HG02763 (cell line): ENCODE results near the gene RAPSN.

ENCODE experiments used
- ATAC-seq: cut with Tn5 transposase; IDR thresholded peaks from one replicate; pipeline ENCODE4 v1.9.1; 2021; ENCODE audit warnings: mild to moderate bottlenecking, moderate library complexity; ENCODE audit not compliant: unreplicated experiment

The RAPSN gene

DNA sequence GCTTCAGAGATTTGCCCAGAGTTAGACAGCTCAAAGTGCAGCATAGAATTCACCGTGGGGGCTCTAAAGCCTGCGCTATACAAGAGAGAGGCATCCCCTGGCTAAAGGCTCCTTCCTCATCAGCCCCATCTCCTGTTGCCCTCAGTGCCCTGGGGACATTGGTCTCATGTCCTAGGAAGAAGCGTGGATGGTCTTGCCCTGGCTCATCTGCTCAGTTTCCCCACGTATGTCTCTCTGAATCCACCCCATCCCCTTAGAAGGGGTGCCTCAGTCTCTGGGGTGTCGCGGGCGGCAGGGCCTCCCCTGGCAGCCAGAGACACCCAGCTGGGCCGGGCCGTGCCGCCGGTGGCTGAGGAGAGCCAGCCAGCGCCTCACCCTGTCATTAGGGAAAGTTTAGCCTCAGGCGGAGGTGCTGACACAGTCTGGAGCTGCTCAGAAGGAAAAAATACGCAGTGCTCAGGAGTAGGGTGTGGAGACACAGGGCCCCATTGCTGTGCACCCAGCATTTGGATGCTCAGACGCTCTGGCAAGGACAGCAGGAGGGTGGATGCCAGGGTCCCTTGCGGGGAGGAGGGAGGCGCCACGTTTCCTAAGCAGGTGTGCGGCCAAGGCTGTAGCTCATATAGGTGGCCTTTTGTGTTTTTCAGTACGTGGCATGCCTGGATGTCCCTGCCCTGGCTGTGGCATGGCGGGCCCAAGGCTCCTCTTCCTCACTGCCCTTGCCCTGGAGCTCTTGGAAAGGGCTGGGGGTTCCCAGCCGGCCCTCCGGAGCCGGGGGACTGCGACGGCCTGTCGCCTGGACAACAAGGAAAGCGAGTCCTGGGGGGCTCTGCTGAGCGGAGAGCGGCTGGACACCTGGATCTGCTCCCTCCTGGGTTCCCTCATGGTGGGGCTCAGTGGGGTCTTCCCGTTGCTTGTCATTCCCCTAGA lies 39.2 kb downstream of the RAPSN start:
- no peak for ATAC-seq

DNA sequence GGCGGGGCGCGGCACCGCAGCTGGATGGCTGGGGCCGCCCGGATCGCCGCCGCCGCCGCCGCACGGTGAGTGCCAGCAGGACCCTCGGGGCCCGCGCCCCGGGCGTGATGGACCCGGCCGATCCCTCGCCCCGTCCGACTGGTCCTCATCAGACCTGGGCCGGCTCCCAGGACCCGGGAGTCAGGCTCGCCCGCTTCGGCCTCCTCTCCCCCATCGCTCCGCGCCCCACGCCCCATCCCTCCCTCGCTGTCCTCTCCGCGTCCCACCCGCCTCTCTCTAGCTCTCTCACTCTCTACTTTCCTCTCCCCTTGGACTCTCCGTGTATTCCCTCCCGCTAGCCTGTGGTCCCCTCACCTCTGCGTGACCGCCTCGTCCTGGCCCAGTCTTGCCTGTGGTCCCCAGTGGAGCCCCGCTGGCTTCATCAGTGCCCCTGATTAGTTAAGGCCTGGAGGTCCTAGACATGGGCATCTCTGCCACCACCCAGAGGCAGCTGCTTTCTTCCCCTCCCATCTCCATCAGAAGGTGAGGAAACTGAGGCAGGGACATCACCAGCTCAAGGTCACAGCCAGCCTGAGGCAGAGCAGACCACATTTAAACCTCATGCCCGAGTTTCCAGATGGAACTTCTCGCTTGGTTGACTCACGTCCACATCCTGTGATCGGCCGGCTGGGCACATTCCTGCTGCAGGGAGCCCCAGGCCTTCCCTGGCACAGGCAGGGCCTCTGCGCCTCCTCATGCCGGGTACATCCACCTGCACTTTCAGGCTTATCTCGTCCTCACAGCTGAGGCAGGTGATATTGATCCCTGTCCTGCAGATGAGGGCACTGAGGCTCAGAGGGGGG lies 40.1 kb downstream of the RAPSN start:
- ATAC-seq, result no peak

DNA sequence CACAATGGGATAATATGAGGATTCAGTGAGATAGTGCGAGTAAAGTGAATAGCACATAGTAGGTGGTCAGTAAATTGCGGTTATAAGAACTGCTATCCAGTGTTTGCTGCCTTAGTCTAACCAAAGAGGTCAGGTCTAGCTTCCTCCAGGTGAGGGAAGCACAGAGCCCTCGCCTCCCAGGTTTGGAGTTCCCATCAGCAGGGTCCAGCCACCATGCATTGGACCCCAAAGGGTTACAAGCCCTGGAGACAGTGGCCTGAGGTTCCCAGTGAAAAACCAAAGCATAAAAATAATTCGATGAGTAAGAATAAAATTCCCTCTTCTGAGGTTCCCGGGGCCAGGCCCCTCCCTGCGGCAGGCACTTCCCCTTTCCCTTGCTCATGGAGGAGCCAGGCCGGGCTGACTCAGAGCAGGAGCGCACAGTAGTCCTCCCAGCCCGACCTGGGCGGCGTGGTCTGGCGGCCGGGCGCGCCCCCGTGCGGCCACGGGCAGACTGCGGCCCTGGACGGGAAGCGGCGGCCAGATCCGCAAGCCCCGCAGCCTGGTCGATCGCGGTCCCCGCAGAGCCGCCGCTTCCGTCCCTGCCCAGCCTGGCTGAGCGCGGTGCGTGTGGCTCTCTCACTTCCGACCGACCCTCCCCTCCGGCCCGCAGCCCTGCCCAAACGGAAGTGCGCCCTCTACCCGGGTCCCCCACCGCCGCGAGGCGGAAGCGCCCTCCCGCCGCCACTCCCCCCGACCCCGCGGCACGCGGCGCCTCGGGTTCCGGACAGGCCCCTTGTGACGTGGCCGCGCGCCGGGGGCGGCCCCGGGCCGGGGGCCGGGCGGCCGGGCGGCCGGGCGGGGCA lies 41.0 kb downstream of the RAPSN start, which contains the start of gene SLC39A13:
Gene SLC39A13, plus strand, starts transcription at position 845 of the 845 bp plus-strand sequence. CDS start 1,505 bp downstream, outside the sequence.
- peak; percentile 83 for ATAC-seq

DNA sequence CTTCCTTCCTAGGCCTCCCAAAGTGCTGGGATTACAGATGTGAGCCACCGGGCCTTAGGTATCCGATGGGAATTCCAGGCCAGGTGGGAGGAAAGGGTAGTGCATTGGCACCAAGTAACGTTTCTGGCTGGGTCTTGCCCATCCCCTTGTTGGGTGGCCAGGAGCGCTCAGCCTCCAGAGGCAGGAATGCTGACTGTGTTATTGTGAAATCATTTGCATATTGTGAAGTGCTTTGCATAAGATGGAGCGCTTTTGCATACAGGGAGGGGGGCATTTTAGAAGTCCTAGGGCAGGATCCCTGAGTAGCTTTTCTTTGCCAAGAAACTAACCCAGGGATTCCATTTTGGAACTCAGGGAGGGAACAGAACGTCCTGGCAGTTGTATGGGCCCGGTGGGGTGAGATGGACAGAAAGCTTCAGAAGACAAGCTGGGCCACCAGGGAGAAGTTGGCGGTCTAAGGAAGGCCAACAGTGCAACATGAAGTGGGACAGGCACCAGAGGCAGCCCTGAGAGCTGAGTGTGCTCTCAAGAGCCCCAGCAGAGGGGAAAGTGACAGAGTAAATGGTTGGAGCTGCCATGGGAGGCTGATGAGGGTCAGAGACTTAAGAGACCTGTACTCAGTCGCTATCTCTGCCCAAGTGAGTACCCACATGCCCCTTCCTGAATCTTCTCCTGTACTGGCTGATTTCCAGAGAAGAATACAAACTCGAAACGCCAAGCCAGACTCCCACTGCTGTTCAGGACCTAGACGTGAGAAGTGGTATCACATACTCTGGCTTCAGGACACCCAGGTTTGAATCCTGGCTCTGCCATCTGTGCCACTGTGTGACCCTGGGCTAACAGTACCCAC lies 41.8 kb downstream of the RAPSN start:
- no peak for ATAC-seq

DNA sequence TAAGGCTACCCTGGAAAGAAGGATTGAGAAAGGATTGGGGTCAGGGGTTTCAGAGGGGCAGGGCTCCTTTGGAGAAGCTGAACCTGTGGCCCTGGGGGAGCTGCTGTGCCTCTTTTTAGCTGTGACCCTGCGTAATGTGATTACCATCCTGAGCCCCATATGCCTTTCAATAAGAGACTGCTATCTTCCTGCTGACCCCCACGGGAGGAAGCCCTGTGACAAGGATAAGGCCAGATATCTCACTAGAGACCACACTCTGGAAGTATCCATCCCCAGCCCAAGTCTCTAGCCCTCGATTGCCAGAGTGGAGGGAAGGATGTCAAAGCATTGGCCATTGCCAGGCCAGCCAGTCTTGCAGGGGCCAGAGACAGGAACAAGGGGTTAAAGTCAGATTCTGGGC lies 45.4 kb downstream of the RAPSN start:
- no peak for ATAC-seq

DNA sequence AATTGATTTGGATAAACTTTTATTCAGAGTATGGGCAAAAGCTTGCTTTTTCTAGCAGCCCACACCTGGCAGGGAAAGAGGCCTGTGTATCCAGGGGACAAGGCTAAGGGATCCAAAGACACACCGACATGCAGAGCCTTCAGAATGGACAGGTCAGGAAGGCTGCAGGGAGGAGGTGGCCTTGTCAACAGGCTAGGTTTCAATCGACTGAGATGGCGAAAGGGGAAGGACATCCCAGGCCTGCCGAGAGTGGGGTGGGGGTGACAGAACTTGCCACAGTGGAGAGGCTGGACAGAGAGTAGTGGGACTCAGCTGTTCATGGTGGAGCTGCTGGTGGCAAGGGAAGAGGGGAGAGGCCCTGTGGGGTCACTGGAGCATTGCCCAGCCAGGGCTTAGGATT lies 45.8 kb downstream of the RAPSN start:
- ATAC-seq, result no peak

DNA sequence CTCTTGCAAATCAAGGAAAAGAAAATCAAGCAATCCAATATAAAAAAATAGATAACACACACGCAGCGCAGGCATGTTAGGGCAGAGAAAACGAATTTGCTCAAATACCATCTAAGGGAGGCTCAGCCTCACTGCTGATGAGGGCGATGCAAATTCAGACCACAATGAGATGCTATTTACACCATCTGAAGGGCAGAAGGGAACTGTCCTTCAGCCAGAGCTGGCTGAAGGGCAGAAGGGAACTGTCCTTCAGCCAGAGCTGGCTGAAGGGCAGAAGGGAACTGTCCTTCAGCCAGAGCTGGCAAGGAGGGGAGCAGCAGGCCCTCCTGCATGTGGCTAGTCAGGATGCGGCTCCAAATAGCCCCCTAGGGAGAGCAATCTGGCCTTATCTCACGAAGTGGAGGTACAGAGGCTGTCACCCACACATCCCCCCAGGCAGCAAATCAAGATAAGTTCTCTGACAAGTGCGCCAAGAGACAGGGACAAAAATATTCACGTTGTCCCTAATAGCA lies 48.1 kb downstream of the RAPSN start:
- peak; percentile 70 for ATAC-seq

DNA sequence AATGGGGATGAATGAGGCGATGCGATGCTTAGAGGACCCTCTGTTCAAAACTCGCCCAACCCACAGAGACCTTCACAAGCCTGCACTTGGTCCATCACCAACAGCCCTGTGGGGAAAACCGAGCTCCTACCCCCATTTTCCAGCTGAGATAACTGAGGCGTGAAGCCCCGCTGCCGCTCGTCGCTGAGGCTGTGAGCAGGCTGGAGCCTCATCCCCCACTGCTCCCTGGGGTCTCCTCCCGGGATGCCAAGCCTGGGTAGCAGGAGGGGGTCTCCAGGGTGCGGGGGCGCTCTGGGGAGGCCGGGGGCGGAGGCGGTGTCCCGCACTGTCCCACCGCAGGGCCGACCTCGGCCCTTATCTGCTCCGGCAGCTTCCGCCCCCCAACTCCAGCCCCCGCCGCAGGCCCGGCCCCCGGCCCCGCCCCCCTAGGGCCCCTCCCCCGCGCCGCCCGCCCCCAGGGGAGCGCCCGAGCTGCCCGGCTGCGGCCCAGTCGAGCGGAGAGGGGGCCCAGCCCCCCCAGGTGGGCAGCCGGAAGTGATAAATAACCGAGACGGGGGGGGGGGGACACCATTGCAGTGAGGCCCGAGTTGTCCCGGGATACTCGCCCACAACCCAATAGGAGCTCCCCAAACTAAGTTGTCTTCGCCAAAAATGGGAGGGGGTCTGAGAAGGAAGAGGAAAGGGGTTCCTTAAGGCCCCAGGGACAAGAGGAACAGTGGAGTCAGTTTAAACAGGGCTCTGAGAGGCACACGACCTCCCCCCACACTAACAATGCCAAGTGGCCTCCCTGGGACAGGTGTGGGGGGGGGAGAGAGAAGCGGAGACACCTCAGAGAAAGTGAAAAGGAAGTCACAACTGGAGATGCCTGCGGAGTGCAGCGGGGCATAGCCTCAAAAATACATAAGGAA lies 48.8 kb downstream of the RAPSN start:
- peak; percentile 49 for ATAC-seq

DNA sequence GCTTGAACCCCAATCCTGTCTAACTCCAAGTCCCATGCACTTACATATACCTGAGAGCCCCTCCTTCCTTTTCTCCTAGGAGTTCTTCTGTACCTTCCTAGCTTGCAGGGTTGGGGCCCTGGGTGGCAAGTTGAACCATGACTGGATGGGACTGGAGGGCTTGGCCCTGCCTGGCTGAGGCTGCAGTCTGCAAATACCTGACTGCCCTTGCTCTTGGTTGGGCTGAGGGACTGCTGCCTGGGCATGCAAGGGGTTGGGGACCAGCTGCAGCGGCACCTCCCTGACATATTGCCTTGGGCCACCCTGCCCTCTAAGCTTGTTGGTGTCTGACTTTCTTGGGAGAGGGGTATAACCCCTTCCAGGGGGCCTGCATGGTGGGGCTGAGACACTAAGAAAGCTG lies 50.4 kb downstream of the RAPSN start:
- no peak for ATAC-seq

DNA sequence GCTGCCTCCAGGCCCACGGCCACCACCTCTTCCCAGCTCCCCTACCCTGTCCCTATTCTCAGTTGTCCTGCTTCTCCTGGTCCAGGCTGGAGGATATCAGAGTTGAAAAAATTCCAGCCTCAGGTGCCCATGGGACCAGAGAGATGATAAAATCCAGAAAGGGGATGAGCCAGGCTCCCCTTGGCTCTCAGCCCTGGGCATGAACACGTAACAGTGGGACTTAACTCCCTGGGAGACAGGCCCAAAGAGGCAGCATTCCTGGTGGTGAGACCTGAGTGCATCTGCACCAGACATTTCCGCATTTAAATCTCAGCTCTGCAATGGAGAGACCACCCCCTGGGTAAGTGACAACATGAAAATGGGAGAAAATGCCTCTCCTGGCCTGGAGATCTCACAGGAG lies 50.9 kb downstream of the RAPSN start:
- ATAC-seq, result no peak

DNA sequence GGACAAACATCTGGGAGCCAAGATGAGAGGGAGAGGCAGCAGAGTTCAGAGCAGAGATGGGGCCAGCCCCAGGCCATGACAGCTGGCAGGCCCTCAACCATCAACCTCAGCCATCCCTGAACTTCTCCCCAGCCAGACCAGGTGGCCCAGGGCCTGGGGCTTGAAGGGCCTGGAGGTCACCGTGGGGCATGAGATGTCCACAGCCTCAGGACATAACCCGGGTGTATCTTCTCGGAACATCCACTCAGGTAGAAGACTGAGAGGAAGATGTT lies 53.0 kb downstream of the RAPSN start:
- ATAC-seq, result no peak

DNA sequence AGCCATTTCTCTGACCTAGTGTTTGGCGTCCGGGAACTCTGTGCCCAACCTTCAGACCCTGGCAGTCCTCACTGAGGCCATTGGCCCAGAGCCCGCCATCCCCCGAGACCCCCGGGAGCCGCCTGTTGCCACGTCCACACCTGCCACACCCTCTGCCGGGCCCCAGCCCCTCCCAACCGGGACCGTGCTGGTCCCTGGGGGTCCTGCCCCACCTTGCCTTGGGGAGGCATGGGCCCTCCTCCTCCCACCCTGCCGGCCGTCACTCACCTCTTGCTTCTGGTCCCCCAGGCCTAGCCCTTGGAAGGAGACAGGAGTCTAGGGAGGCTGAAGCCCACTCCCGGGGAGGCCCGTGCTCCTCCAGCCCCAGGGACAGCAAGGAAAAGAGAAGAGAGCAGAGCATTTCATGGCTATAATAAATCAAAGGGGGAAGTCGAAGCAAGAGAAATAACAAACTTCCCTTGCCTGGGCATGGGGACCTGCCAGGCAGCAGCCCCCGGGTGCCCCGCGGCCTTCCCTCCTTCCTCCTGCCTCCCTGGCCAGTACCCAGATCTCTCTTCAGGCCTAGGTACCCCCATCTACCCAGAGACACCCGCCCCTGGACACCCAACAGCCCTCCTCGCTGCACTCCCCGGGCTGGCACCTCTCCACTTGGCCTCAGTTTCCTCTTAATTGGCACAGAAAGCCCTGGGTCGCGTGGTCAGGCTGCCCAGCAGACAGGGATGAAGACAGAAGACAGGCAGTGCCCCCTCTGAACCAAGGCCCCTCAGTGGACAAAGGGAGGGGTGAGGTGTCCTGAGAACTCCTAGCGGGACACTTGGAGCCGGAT lies 53.5 kb downstream of the RAPSN start:
- no peak for ATAC-seq

DNA sequence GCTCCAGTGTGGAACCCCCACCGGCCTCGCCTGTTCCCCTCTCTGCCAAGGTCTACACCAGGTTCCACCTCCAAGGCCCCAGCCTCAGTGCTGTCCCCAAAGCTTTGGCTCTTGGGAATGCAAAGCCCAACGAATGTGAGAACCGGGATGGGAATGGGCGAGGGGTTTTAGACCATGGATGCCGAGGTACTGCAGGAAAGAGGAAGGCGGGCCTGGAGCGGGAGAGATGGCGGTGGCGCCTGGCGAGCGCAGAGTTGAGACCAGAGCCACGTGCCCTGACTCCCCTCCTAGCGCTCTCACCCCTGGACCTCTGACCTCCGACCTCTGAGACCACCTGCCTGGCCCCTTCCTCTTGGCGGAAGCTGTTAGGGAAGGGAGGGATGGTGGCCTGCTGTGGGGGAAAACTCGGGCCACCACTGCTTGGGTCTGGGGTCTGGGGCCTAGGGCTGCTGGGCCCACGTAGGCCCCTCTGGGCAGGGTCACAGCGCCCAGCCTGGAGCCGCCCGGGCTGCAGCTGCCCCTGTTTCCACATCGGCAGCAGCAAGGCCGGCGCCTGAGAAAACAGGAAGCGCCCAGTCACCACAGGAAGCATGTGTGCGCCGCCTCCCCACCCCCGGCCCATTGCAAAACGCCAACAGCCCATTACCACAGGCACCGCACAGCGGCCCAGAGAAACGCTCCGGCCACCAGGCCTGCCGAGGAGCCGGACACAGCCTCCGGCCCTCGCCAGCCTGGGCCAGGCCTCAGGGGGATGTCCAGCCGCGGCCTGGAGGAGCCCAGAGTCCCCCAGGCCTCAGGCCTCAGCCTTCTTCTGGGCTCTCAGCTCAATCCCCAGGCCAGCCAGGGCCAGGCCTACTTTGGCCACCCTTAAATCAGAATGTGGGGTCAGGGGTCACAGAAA lies 54.4 kb downstream of the RAPSN start:
- no peak for ATAC-seq

DNA sequence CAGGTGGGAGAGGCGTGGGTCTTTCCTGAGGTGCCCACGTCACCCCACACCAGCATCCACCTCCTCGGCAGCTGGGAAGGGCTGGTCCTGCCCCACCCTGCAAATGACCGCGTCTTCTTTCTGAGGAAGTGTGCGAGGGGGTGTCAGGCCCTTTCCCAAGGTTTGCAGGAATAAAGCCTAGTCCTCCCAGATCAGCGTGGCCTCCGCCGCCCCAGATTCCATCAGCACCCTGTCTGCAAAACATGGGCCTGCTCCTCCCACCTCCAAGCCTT lies 55.0 kb downstream of the RAPSN start:
- no peak for ATAC-seq

DNA sequence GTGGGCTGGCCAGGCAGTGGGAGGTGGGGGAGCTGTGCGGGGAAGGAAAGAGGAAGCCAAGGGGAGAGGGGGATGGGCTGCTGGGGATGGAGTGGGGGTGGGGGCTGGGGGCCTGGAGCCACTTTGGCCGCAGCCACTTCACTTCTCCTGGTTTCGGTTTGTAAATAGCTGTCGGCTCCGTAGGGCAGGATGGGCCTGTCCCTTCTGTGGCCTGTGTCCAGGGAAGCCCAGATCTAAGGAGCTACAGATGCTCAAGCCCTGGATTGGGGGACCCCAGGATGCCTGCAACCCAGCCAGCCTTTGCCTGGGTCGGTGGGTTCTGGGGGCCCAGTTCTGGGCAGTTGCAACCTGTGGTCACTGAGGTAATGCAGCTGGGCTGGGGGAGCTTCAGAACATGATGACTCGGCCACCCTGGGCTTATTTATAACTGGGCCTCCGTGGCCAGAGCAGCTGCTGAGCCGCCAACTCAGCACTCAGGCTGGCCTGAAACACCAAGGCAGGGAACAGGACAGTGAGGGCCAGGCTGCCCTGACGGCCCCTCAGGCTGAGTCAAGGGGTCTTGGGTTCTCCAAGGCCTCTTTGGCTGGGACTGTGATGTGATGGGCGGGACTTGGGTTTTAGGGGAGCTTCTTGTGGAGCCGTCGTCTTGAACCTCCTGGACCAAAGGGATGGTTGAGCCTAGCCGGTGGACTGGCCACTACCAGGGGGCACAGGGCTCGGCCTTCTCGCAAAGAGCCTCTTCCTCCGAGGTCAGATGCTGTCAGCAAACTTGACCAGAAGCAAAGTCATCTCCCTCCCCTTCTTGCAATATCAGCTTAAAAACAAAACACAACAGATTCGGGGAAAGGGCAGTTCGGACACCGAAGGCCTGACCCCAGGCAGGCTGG lies 55.5 kb downstream of the RAPSN start:
- no peak for ATAC-seq

DNA sequence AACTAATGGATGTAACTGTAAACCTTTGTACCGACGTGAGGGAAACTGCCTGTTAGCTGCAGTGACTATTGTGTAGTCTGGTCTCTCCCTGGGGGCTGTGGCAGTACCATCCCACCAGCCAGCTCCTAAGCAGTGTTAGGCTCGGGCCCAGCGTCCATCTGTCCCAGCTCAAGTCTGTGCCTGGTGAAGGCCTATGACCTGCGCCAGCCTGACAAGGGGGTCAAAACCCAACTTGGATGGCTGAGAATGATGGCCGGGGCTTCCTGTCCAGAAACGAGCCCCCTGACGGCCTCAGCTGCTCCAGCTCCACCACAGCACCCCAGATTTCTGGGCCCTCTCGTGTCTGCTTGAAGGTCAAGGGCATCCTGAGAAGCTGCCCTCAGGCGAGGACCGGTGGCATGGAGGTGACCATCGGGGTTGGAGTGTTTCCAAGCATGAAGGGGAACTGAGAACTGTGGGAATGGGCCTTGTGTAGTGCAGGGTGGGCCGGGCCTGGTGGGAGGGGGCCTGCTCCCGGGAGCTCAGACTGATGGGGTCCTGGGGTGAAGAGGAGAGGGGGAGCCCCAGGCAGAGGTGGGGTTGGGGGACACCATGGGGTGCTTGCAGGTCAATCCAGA lies 56.3 kb downstream of the RAPSN start:
- ATAC-seq, result no peak
